ENCODE measurements around the gene UTP11.

Gene UTP11

GRCh38 chr1:38068220-38068979, 55.9 kb downstream of the UTP11 start:
- no peak for DNase-seq (ENCODE audit: low spot score in 2 of 2)
- H3K36me3 ChIP-seq (replicated peaks), result no peaks in the 10 kb centered on the region
- H3K9me3 ChIP-seq, result no peaks in the 10 kb centered on the region
- no peaks in the 10 kb centered on the region for H3K27me3 ChIP-seq (ENCODE audit: low read depth)
- no peaks in the 10 kb centered on the region for H3K4me1 ChIP-seq
- in situ Hi-C loops (cut with MboI; ENCODE audit: low sequenced_read_pairs), result no loop called here
- H3K4me3 ChIP-seq, result no peak overlapping the region

- no peaks in the 10 kb centered on the region for H3K36me3 ChIP-seq (replicated peaks)
- no peaks in the 10 kb centered on the region for H3K27me3 ChIP-seq (ENCODE audit: low read depth)
- no peaks in the 10 kb centered on the region for H3K4me1 ChIP-seq
- H3K9me3 ChIP-seq, result no peaks in the 10 kb centered on the region
- no peak for DNase-seq (ENCODE audit: low spot score in 2 of 2)
- no peak overlapping the region for H3K4me3 ChIP-seq
- in situ Hi-C loops (cut with MboI; ENCODE audit: low sequenced_read_pairs), result no loop called here
Measured at GRCh38 chr1:38068980-38069340, 56.4 kb downstream of the UTP11 start.

GRCh38 chr1:38071312-38072256, 59.0 kb downstream of the UTP11 start:
- no peak overlapping the region for H3K4me3 ChIP-seq
- in situ Hi-C loops (cut with MboI; ENCODE audit: low sequenced_read_pairs), result no loop called here
- H3K9me3 ChIP-seq, result no peaks in the 10 kb centered on the region
- no peaks in the 10 kb centered on the region for H3K36me3 ChIP-seq (replicated peaks)
- H3K27me3 ChIP-seq (ENCODE audit: low read depth), result no peaks in the 10 kb centered on the region
- DNase-seq (ENCODE audit: low spot score in 2 of 2), result peak in 1 of 2 experiments; percentile 6
- no peaks in the 10 kb centered on the region for H3K4me1 ChIP-seq

- in situ Hi-C loops (cut with MboI; ENCODE audit: low sequenced_read_pairs), result no loop called here
Measured at GRCh38 chr1:38072858-38073257, 60.3 kb downstream of the UTP11 start.

GRCh38 chr1:38073534-38074301, 61.2 kb downstream of the UTP11 start:
- in situ Hi-C loops (cut with MboI; ENCODE audit: low sequenced_read_pairs), result no loop called here
- Histone ChIP-seq H3K27me3 (ENCODE audit: low read depth) (no peaks in the 10 kb centered on the region), H3K9me3 (no peaks in the 10 kb centered on the region), H3K4me3 (no peak overlapping the region), H3K4me1 (no peaks in the 10 kb centered on the region), H3K36me3 (replicated peaks) (no peaks in the 10 kb centered on the region)
- no peak for DNase-seq (ENCODE audit: low spot score in 2 of 2)

More at GRCh38 chr1:38072858-38073257, 60.3 kb downstream of the UTP11 start:
- DNase-seq (ENCODE audit: low spot score in 2 of 2), result no peak
- H3K4me1 ChIP-seq, result no peaks in the 10 kb centered on the region
- no peaks in the 10 kb centered on the region for H3K9me3 ChIP-seq
- H3K4me3 ChIP-seq, result no peak overlapping the region
- no peaks in the 10 kb centered on the region for H3K27me3 ChIP-seq (ENCODE audit: low read depth)
- H3K36me3 ChIP-seq (replicated peaks), result no peaks in the 10 kb centered on the region

- Histone ChIP-seq H3K4me3 (no peak overlapping the region), H3K36me3 (replicated peaks) (no peaks in the 10 kb centered on the region), H3K4me1 (no peaks in the 10 kb centered on the region), H3K27me3 (ENCODE audit: low read depth) (no peaks in the 10 kb centered on the region), H3K9me3 (no peaks in the 10 kb centered on the region)
- in situ Hi-C loops (cut with MboI; ENCODE audit: low sequenced_read_pairs), result no loop called here
- DNase-seq (ENCODE audit: low spot score in 2 of 2), result no peak
Measured at GRCh38 chr1:38074302-38074677, 61.8 kb downstream of the UTP11 start.
